NCI-H146 (cell line): ENCODE data around the gene FDCSP.
"Not testable (repeated sequence)": the region's sequence is repeated elsewhere in the genome, so short reads cannot be mapped to it uniquely, and the experiment has no call there.

ENCODE experiments used
- DNase-seq: peaks from one replicate; lab custom pipeline; 2025; lab: John Stamatoyannopoulos, UW

Gene FDCSP

DNA sequence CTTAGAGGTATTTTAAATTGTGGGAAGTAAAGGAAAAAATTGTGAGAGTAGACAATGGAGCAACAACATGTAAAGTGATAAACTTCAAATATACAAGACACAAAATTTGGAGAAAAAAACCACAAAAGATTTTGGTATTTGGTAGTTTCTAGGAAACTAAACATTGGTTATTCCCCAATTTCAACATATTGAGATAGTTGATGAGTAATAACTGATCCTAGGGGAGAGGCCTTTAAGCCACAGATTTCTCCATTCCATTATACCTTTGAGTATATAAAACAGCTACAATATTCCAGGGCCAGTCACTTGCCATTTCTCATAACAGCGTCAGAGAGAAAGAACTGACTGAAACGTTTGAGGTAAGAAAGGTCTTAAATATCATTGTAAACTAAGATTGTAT lies at the start of gene FDCSP:
TSS of gene FDCSP (plus strand) at position 301 of the 400 bp plus-strand sequence. CDS start 5,071 bp downstream, outside the sequence.
- no peak for DNase-seq

DNA sequence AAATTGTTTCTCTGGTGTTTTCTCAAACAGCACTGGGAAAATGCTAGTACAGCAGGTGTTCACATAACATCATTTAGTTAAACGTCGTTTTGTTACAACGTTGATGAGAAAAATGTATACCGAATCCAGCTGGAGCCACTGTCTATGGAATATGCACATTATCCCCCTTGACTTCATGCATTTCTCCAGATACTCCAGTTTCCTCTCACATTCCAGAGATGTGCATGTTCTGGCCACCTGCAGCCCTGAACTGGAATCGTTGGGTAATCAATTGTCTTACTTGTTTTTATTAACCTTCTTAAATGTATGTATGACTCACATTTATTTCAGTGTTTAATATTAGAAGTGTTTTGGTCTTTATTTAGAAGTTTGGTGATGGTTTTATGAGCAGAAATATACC lies 48.8 kb upstream of the FDCSP start:
- DNase-seq = no peak

- DNase-seq = no peak
Observed at GRCh38 chr4:70178075-70178660, 47.8 kb upstream of the FDCSP start.

GRCh38 chr4:70179811-70180210 lies 46.1 kb upstream of the FDCSP start:
- no peak for DNase-seq

DNA sequence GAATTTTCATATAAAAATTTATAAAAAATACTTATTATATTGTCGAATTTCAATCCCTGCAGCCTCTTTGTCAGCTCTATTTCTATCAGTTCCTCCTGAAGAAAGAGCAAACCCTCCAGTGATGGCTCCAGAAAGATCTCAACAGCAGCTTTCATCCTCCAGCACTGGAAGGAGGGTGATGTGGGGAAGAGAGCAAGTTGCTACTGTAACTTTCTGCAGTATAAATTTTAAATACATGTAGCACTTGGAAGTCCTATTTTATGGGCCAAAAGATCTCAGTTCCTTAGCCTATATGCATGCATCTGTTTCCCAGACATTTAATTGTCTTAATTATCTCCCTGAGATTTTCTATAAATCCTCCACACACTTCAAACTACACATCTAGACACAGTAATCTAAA lies 44.1 kb upstream of the FDCSP start:
- no peak for DNase-seq

DNA sequence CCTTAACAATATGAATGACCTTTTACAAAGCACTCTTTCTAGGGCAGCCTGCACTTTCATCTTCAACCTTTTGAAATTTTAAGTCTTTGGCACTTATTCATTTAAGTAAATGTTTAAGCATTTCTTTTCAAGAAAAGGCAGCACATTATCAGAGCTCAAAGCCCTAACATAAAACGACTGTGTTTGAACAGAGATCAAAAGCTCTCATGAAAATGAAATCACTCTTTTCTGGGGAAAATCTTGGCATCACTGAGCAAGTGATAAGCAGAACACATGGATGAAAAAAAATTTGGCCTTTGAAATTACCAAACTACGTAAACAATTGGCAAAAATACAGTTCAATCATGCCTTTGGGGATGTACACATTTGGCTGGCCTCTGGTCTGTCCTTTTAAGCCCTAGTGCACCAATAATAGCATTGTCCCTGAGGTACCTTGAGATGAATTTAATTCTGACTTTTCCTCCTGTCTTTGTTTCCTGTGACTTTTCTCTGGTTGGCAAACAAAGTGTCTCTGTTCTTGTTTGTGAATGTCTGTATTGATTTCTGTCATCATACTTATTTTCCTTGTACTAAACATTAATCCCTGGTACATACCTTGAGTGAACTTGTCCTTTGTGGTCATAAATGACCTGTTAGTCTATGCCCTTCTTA lies 43.3 kb upstream of the FDCSP start:
- DNase-seq = no peak

- peak; percentile 26 for DNase-seq
Observed at GRCh38 chr4:70183168-70183939, 42.6 kb upstream of the FDCSP start.

- no peak for DNase-seq
Observed at GRCh38 chr4:70183940-70184246, 42.0 kb upstream of the FDCSP start.

DNA sequence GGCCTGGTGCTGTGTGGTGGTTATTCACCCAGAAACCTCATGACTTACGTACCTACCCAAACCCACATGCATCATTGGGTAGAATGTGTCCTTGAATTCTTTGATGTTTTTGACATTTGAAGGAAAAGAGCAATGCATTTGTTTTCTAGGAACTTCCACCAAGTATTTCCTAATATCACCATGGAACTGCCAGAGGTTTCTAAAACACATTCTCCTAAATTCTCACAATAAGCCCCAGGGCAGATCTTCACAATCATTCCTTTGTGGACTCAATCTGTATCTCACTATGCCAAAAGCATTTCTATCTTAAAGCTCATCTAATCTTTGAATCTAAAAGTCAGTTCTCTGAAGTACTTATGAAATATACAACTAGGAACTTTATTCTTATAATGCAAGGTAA lies 38.7 kb upstream of the FDCSP start:
- DNase-seq = no peak

DNA sequence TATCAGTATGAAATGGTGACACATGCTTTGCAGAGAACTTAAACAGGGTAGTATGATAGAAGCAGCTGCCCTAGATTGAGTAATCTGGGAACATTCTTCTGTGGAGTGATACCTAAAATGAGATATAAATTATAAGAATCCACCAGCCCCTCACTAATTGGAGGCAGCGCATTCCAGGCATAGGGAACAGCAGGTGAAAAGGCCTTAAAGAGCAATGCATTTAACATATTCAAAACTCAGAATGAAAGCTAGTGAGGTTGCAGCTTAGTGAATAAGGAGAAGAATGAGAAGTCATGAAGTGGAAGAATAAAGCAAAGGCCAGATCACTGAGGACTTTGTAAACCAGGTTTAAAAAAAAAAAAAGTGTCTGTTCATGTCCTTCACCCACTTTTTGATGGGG lies 35.3 kb upstream of the FDCSP start:
- no peak for DNase-seq

DNA sequence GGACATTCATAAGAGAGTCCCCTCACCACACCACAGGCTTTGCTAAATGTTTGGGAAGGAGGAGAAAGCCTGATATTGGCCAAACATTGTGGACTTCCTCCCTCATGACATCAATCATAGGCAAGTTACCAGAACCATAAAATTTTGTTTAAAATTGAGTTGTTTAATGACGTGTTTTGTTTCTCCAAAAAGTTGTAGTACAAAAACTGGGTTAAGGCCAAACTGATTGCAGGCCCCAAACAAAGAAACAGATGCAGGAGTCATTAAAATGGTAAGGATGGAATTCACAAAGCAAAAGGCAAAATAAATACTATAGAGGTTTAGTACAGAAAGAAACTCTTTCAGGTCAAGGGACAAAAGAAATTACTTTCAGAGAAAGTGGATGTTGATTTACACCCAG lies 34.3 kb upstream of the FDCSP start:
- no peak for DNase-seq

GRCh38 chr4:70192895-70193294 lies 33.0 kb upstream of the FDCSP start:
- DNase-seq = no peak

DNA sequence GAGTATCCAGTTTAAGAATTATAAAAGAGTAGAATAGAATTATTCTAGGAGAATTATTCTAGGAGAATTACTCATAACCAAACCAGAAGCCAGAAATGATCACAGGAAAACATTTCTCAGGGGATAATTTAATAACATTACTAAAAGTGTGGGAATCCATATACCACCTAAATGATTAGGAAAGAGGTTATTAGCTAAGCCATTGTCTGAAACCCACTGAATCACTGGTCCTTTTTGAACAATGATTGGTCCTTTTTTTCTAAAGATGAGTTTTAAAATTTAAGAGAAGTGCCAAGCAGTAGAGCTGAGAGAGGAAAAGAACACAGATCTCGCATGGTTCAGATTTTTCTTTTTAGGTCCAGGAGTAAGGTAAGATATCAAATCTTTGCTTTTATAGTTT lies 30.5 kb upstream of the FDCSP start, which contains the start of gene ODAM:
TSS of gene ODAM (plus strand) at position 301 of the 400 bp plus-strand sequence. CDS start 819 bp downstream, outside the sequence.
- no peak for DNase-seq

- no peak for DNase-seq
Observed at GRCh38 chr4:70196857-70197256, 29.1 kb upstream of the FDCSP start.

DNA sequence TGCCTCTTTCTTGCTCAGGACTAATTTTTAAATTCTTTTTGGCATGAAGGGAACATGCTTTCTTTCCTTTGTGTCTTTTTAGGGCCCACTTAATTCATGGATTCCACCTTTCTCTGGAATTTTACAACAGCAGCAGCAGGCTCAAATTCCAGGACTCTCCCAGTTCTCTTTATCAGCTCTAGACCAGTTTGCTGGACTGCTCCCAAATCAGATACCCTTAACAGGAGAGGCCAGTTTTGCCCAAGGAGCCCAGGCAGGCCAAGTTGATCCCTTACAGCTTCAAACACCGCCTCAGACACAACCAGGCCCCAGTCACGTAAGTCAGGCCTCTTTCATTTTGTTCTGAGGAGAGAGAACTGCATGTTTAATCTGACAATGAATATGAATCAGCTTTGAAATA lies 28.1 kb upstream of the FDCSP start:
- DNase-seq = no peak

GRCh38 chr4:70203601-70204000 lies 22.3 kb upstream of the FDCSP start:
- DNase-seq = no peak

GRCh38 chr4:70212752-70213151 lies 13.2 kb upstream of the FDCSP start:
- not testable (repeated sequence) for DNase-seq

DNA sequence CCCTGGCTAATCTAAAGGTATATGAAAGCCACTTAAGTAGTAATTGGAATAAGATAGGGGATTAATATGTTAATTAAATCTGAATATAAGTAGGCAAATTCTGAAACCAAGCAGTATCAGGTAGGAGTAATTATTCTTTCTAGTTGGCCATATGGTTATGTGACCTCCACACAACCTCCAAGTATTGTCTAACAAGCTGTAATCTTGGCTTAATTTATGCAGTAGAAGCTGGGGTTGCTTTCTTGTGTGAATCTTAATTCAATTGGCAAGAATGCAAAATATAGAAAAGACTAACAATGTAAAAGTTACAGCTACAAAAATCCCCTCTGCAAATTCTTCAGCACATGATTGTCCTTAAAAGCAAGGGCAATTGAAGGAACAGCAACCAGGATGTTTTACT lies 9.8 kb upstream of the FDCSP start:
- DNase-seq = not testable (repeated sequence)

GRCh38 chr4:70216550-70216949 lies 9.4 kb upstream of the FDCSP start:
- not testable (repeated sequence) for DNase-seq

DNA sequence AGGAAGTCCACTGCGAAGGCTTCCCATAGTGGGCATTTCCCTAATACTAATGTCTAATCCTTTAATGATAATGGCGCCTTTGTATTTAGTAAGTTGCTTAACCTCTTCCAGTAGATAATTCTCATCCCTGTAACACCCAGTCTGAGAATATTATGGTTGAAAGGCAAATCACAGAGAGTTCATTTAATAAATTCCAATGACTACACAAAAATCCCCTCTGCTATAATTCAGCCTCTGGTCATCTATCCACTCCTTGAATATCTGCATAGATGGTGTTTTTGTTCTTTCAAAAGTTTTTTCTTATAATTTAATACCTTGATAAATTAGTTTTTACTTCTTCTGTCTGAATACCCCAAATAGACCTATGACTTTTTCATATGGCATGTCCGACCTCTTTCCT lies 4.5 kb upstream of the FDCSP start:
- DNase-seq = not testable (repeated sequence)

- DNase-seq = not testable (repeated sequence)
Observed at GRCh38 chr4:70221818-70222217, 4.1 kb upstream of the FDCSP start.

GRCh38 chr4:70236125-70236524 lies 10.2 kb downstream of the FDCSP start:
- DNase-seq = no peak

DNA sequence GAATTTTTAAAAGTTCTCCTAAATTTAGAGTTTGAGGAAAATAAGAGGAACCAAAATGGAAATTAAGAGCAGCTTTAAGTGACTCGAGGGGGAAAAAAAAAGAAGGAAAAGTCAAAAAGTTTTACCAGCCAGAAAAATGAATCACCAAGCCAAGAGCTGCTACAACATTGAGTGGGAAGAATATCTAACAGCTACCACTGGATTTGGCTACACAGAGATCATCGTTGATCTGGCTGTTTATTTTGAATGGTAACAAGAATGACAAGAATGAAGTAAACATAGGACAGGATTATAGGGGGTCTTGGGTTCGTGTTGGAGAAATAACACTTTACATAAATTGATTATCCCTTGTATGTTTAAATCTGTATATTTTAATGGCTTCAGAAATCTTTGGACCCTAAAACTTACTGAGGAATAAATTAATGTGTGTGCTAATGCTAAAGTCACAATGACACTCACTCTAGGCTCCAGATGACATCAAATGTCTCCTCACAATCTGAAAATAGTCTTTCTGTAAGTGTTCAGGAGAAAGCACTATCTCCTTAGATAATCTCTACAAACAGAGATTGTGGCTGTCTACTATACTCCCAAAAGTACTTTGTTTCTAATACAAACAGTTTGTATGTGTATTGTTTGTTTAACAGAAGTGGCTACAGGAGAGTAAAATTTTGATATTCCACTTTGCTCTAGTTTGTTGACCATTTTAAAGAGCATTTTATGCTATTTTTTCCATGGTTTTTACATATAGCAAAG lies 13.4 kb downstream of the FDCSP start:
- DNase-seq = no peak
